Transverse colon (tissue), 4 donors: ENCODE data around the gene CRYZL1. TPM values are rescaled to one million over a fixed set of nuclear protein-coding genes. Genes with fewer than 3 reads are reported as not detected.

ENCODE experiments used
- DNase-seq: peaks from one replicate; pipeline ENCODE4 v3.0.0-alpha.2; 2019
- H3K27ac ChIP-seq, 4 donors: fragments of 200-600 bp; sonication (generic); 2 replicates each; pipeline ENCODE4 v1.5.1; 2016 to 2018; ENCODE audit warnings: inconsistent platforms in 4 of 4
- H3K27me3 ChIP-seq: fragments of 200-600 bp; sonication (generic); 2 replicates; pipeline ENCODE4 v1.5.1; 2017; ENCODE audit warnings: inconsistent platforms
- H3K36me3 ChIP-seq, 4 donors: fragments of 200-600 bp; sonication (generic); 2 replicates each; pipeline ENCODE4 v1.5.1; 2017 to 2019; ENCODE audit warnings: inconsistent platforms in 4 of 4
- H3K4me1 ChIP-seq, 4 donors: fragments of 200-600 bp; sonication (generic); 2 replicates each; pipeline ENCODE4 v1.5.1; 2017 to 2020; ENCODE audit warnings: inconsistent platforms in 4 of 4
- H3K4me3 ChIP-seq, 4 donors: fragments of 200-600 bp; sonication (generic); 1 replicate in 1 of 4; 2 replicates in 3 of 4; pipeline versions ENCODE4 v1.5.1 to v1.6.1; 2017 to 2019; ENCODE audit warnings: inconsistent platforms in 4 of 4
- H3K9me3 ChIP-seq, 2 donors: fragments of 200-600 bp; sonication (generic); 2 replicates each; pipeline ENCODE4 v1.5.1; 2017 to 2019; ENCODE audit warnings: inconsistent platforms in 2 of 2
- EP300 ChIP-seq: sonication (generic); formaldehyde crosslinking; IDR thresholded peaks from one replicate; pipeline ENCODE4 v1.6.1; 2017; ENCODE audit warnings: antibody characterized with exemption, low read depth
- POLR2A ChIP-seq: fragments of 450-650 bp; IDR thresholded peaks from one replicate; pipeline ENCODE4 v1.6.1; 2016; ENCODE audit warnings: antibody characterized with exemption, mild to moderate bottlenecking, moderate library complexity
- POLR2AphosphoS5 ChIP-seq, 3 donors: sonication (generic); formaldehyde crosslinking; IDR thresholded peaks; one replicate each; pipeline ENCODE4 v1.6.1; 2016; ENCODE audit warnings: antibody characterized with exemption in 3 of 3
- WGBS, 2 donors: methylation state at CpG; one replicate each; pipeline ENCODE4 v1.1.5; 2018; ENCODE audit warnings: low coverage in 1 of 2; 5-methylcytosine and 5-hydroxymethylcytosine counted together
- in situ Hi-C, 4 donors: fragments of 200-750 bp; cut with MboI; loops; one replicate each; pipeline versions ENCODE4 v1.15.0 to v1.15.1; 2017; ENCODE audit warnings: low sequenced_read_pairs in 3 of 4, low pct_ligation_motif_present in 1 of 4, low pct_unique_long_range_greater_than_20kb in 1 of 4
- intact Hi-C: fragments of 100-400 bp; cut with DNase I; formaldehyde crosslinking; loops from one replicate; pipeline ENCODE4 v1.15.1; 2023; ENCODE audit warnings: low total_unique reads
- total RNA-seq, 4 donors: library from RNA; depleted of rRNA; stranded (reverse); fragments of >200 nt; gene quantifications; one replicate each; pipeline ENCODE4 v1.1.0, GENCODE V29; 2016
- TF ChIP-seq, protein P1 (sequence below), 5 experiments: fragments of 200-600 bp in 3 of 5; fragments of 450-650 bp in 2 of 5; sonication (generic) in 3 of 5; IDR thresholded peaks; 1 replicate in 2 of 5; 2 replicates in 3 of 5; pipeline ENCODE4 v1.5.1; 2016 to 2017; ENCODE audit warnings: antibody characterized with exemption in 5 of 5, inconsistent platforms in 3 of 5, mild to moderate bottlenecking in 2 of 5, moderate library complexity in 1 of 5

Gene CRYZL1
- total RNA-seq, 4 donors from 2014 or later: 27.7 to 58.9 (median 43.6) TPM

DNA sequence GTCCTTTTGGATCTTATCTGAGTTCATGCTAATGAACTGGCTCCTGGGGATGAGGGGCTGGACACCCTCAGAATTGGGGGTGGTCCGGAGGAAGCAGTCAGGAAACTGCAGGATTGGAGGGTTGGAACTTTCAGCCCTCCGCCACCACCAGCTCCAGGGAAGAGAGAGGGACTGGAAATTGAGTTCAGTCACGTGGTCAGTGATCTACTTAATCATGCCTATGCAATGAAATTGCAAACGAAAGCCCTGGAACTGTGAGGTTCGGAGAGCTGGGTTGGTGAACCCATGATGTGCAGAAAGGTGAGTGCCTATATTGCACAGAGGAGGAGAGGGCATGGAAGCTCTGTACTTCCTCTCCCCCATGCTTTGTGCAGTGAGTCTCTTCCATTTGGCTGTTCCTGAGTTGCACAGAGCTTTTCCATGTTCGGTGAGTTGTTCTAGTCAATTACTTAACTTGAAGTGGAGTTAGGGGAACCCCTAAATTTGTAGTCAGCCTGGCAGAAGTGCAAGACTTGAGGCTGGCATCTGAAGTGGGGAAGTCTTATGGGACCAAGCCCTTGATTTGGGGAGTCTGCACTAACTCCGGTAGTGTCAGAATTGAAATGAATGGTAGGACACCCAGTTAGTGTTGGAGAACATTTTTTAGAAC lies 17.5 kb upstream of the CRYZL1 start:
- peaks cover 16 to 66% (median 37%) of the 10 kb centered on the region in 4 donors for H3K4me1 ChIP-seq
- TF ChIP-seq EP300 (no peak), POLR2A (no peak), POLR2AphosphoS5 (IDR thresholded peaks at IDR 0.05) (no peak)
- TF ChIP-seq, protein P1, sequence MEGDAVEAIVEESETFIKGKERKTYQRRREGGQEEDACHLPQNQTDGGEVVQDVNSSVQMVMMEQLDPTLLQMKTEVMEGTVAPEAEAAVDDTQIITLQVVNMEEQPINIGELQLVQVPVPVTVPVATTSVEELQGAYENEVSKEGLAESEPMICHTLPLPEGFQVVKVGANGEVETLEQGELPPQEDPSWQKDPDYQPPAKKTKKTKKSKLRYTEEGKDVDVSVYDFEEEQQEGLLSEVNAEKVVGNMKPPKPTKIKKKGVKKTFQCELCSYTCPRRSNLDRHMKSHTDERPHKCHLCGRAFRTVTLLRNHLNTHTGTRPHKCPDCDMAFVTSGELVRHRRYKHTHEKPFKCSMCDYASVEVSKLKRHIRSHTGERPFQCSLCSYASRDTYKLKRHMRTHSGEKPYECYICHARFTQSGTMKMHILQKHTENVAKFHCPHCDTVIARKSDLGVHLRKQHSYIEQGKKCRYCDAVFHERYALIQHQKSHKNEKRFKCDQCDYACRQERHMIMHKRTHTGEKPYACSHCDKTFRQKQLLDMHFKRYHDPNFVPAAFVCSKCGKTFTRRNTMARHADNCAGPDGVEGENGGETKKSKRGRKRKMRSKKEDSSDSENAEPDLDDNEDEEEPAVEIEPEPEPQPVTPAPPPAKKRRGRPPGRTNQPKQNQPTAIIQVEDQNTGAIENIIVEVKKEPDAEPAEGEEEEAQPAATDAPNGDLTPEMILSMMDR (IDR thresholded peaks at IDR 0.05): no peak
- H3K27me3 ChIP-seq: no peaks in the 10 kb centered on the region
- H3K4me3 ChIP-seq: no peak overlapping the region
- no peak overlapping the region for H3K27ac ChIP-seq
- in situ Hi-C loops (loop anchor here in 1 of 4 donors (25.0 kb wide), 1 partner anchor 228 kb away; no protein-coding TSS in a partner anchor), intact Hi-C loops (no loop called here)
- 90 to 100% methylated on average over 1 to 7 of the region's 7 CpGs for WGBS, 2 donors
- DNase-seq: no peak
- no peaks in the 10 kb centered on the region for H3K36me3 ChIP-seq
- no peaks in the 10 kb centered on the region for H3K9me3 ChIP-seq

DNA sequence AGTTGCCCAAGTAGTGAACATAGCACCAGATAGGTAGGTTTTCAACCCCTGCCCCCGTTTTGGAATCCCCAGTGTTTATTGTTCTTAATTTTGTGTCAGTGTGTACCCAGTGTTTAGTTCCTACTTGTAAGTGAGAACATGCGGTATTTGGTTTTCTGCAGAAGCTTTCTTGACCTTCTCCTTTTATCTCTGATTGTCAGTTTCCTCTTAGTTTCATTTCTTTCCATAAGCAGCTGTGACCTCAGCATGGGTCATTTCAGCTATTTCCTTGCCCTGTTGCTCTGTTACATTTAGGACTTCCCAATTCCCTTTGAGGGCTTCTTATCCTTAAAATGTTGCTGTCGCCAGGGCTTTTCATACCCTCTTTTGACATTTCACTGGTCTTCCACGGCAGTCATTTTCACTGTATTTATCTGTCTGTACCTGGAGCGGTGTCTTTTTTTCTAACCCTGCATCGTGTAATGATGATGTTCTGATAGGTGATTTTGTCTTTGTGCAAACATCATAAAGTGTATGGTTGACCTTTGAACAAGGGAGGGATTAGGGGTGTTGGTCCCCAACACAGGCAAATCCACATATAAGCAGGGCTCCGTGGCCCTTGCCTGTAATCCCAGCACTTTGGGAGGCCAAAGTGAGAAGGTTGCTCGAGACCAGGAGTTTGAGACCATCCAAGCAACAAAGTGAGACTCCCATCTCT lies 15.7 kb upstream of the CRYZL1 start:
- Histone ChIP-seq H3K9me3 (no peaks in the 10 kb centered on the region), H3K27ac (peak overlapping the region; percentile 46 to 68 (median 58)), H3K4me3 (peak overlapping the region in 2 of 4 donors; percentile 12 to 30), H3K27me3 (no peaks in the 10 kb centered on the region), H3K4me1 (peaks cover 11 to 53% (median 29%) of the 10 kb centered on the region in 4 donors), H3K36me3 (no peaks in the 10 kb centered on the region)
- 35 to 45% methylated on average over 5 to 8 of the region's 8 CpGs for WGBS, 2 donors
- in situ Hi-C loops (loop anchor here in 1 of 4 donors (25.0 kb wide), 1 partner anchor 230 kb away; no protein-coding TSS in a partner anchor), intact Hi-C loops (no loop called here)
- peak; percentile 20 for DNase-seq
- TF ChIP-seq POLR2AphosphoS5 (IDR thresholded peaks at IDR 0.05): peak in 1 of 3 donors; percentile 46
- TF ChIP-seq, protein P1 (IDR thresholded peaks at IDR 0.05): no peak

GRCh38 chr21:33655588-33656221 lies 14.2 kb upstream of the CRYZL1 start:
- Histone ChIP-seq H3K4me1 (peaks cover 11 to 62% (median 31%) of the 10 kb centered on the region in 4 donors), H3K36me3 (no peaks in the 10 kb centered on the region), H3K9me3 (no peaks in the 10 kb centered on the region), H3K27ac (peak overlapping the region; percentile 10 to 68 (median 42)), H3K4me3 (no peak overlapping the region), H3K27me3 (no peaks in the 10 kb centered on the region)
- in situ Hi-C loops: loop anchor here in 1 of 4 donors (25.0 kb wide), 1 partner anchor 232 kb away; no protein-coding TSS in a partner anchor
- intact Hi-C loops: no loop called here
- no peak for DNase-seq
- TF ChIP-seq POLR2A: no peak
- no peak for TF ChIP-seq EP300
- TF ChIP-seq, protein P1 (IDR thresholded peaks at IDR 0.05): no peak
- WGBS, 2 donors: 58 to 67% methylated on average over 4 to 8 of the region's 8 CpGs

GRCh38 chr21:33654412-33654811 lies 12.9 kb upstream of the CRYZL1 start:
- Histone ChIP-seq H3K4me1 (peaks cover 13 to 68% (median 36%) of the 10 kb centered on the region in 4 donors), H3K27me3 (no peaks in the 10 kb centered on the region), H3K9me3 (no peaks in the 10 kb centered on the region), H3K4me3 (no peak overlapping the region), H3K27ac (no peak overlapping the region), H3K36me3 (no peaks in the 10 kb centered on the region)
- TF ChIP-seq, protein P1 (IDR thresholded peaks at IDR 0.05): no peak
- TF ChIP-seq POLR2A (no peak), POLR2AphosphoS5 (IDR thresholded peaks at IDR 0.05) (no peak), EP300 (no peak)
- in situ Hi-C loops (loop anchor here in 1 of 4 donors (25.0 kb wide), 1 partner anchor 233 kb away; no protein-coding TSS in a partner anchor), intact Hi-C loops (no loop called here)
- WGBS, 2 donors: 90 to 100% methylated on average over 2 to 4 of the region's 4 CpGs
- DNase-seq: no peak
